ENCODE measurements around the gene USP44.

DNA sequence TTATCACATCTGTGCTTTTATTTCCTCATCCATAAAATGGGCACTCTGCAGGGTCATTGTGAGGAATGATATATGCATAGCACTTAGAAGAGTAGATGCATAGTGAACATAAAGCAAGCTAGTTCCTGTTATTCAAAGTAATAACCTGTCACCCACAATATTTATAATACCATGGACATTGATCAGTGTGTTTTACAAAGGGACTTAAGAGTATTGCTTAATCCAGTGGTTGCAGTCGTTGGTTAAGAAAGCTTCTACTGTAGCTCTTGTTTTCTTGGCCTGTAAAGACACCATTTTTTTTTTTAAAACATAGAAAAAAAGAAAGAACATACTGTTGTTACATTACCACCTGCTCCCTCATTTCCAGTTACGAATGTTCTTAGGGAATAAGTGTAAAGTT lies 64.3 kb downstream of the USP44 start:
- TF ChIP-seq, protein P1, sequence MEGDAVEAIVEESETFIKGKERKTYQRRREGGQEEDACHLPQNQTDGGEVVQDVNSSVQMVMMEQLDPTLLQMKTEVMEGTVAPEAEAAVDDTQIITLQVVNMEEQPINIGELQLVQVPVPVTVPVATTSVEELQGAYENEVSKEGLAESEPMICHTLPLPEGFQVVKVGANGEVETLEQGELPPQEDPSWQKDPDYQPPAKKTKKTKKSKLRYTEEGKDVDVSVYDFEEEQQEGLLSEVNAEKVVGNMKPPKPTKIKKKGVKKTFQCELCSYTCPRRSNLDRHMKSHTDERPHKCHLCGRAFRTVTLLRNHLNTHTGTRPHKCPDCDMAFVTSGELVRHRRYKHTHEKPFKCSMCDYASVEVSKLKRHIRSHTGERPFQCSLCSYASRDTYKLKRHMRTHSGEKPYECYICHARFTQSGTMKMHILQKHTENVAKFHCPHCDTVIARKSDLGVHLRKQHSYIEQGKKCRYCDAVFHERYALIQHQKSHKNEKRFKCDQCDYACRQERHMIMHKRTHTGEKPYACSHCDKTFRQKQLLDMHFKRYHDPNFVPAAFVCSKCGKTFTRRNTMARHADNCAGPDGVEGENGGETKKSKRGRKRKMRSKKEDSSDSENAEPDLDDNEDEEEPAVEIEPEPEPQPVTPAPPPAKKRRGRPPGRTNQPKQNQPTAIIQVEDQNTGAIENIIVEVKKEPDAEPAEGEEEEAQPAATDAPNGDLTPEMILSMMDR (IDR thresholded peaks at IDR 0.05) = no peak
- TF ChIP-seq POLR2A (IDR thresholded peaks at IDR 0.05) = no peak
